ENCODE data around the gene GRHL3.

The GRHL3 gene

DNA sequence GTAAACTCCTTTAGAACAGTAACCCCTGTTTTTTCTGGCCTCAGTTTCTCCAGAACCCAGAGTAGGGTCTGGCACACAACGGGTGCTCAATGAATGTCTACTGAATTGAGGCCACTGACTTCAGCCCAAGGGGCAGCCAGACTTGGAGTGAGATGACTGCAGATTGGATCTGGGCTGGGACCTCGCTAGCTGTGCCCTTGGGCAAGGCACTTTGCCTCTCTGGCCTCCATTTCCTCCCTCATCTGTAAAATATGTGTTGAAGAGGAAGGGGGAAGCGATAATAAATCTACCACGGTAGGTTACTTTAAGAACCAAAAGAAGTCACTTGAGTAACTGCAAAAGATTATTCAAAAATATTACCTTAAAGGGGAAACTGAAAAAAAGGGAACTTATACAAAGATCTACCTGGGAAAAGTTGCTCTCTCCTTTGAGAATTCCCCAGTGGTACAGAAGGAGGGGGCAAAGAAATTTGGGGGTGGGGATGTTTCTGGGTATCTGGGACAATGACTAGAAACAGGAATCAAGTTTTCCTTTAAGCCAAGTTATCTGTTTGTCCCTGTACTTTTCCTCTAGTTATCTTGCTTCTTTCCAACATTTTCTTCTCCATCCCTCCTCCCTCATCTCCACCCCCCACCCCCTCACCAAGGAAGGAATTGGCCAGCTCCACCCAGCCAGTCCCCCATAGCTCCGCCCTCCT, 394 bp upstream of the GRHL3 start:
- no peak for DNase-seq

DNA sequence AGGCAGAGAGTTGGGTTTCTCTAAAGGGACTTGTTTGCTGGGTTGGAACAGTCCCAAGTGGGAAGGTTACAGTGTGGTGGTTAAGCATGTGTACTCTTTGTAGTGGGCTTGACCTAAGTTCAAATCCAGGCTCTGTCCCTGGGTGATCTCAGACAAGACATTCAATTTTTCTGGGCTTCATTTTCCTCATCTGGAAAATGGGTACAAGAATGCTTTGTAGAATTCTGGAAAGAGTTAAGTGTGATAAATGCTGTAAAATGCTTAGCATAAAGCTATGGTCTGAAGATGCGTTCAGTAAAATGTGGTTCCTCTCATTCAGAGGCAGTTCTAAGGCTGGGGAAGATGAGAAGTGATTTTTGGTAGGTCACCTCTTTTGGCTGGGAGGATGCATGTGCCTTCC, 805 bp downstream of the GRHL3 start:
- DNase-seq = no peak

DNA sequence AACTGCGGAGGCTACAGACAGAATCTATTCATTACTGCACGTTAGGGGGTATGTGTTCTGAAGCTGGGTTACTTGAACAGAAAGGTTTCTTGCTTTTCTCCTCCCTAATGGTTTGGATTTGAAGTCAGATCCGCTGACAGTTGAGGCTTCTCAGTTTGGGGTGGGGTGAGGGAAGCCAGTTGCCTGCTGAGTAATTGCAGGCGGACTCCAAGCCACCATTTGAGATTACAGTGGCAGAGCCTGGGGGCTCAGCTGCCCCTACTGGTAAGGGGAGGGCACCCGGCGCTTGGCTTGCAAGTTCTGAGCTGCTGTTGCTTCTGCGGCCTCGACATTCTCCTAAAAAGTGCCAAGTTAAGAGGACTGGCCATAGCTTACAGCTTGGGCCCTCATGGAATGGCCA, 2.0 kb downstream of the GRHL3 start:
- no peak for DNase-seq

DNA sequence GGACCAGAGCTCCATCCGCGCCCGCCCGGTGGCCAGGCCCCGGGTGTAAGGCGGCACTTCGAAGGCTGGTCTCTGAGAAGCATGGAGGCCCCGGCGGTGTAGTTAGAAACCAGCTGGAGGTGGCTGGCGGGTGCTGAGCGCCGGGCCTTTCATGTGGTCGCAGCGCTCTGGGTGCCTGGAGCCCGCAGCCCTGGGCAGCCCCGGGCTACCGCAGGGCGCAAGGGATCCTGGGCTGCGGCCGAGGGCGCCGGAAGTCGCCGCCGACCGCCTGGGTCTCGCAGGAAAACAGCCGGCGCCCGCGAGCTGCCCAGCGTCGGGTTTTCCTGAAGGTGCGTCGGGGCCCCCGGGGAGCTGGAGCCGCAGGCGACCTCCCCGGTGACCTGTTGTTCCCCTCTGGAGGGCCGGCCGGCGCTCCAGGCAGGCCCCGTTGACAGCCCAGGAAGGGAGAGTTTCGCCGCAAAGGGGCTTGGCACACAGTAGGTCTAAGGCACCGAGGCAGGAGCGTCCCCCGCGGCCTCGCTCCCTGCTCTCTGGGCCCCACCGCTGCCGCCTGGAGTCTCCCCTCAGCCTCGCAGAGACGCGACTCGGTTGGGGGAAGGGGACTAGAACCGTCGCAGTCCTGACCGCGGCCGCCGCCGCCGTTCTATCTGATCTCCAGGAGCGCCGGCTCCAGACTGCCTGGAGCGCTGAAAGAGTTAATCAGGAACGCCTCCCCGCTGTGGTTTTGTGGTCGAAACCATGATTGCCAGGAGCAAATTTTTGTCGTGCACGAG, 2.7 kb downstream of the GRHL3 start:
- no peak for DNase-seq

DNA sequence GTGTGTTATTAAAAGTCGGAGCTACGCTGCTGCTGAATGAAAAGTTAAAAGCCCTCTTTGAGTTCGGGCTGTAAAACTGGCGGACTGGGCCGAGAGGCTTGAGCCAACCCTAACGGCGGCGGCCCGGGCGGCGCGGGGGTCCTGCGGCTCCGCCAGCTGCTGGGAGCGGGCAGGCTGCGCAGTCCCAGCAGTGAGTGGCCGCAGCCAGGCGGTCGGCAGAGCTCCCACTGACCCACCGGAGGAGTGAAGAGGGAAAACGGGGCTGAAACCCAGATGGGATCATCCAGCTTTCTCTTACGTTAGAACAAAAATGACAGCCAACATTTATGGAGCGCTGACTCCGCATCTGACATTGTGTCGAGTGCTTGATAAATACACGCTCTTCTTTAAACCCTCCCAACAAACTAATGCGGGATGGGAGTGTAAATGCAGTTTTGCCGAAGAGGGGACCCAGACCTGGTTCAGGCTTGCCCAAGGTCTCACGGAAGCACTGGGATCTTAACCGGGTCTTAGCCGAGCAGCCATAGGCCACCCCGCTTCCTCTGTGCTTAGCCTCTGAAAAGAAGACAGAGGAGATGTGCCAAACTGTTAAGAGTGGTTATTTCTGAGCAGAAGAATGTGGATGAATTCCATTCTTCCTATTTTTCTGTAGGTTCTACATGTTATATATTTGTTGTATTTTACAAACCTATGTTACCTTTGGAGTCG, 3.5 kb downstream of the GRHL3 start:
- no peak for DNase-seq

DNA sequence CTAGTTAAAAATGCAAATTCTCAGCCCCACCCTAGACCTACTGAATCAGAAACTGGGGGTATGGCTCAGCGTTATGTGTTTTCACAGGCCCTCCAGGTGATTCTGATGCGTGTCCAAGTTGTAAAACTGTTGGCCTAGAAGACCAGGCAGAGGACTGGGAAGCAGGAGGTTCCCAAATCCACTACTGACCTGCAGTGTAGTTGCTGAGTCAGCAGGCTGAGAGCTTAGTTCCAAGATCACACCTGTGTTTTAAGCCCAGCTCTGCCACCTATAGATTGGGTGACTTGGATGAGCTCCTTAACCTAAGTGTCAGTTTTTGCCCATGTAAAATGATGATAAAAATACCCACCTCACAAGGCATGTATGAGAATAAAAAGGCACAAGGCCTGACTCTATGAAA, 4.1 kb downstream of the GRHL3 start:
- DNase-seq = no peak

DNA sequence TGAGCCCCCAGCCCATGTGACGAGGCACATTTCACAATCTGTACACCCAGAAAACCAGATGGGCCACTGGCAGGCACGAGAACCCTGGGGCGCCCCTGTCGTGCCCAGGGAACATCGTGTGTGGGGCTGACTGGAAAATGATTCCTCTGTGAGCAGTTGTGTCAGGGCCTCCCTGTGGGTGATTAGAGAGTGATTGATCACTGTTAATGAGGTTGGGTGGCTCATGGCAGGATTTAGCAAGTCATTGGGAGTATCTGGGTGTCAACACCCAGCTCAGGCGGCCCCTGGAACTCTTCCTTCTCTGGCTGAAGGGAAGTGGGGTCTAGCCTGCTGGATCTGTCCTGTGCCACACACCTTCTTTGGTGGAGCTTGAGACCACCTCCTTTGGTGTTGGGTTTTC, 5.7 kb downstream of the GRHL3 start:
- DNase-seq = no peak

DNA sequence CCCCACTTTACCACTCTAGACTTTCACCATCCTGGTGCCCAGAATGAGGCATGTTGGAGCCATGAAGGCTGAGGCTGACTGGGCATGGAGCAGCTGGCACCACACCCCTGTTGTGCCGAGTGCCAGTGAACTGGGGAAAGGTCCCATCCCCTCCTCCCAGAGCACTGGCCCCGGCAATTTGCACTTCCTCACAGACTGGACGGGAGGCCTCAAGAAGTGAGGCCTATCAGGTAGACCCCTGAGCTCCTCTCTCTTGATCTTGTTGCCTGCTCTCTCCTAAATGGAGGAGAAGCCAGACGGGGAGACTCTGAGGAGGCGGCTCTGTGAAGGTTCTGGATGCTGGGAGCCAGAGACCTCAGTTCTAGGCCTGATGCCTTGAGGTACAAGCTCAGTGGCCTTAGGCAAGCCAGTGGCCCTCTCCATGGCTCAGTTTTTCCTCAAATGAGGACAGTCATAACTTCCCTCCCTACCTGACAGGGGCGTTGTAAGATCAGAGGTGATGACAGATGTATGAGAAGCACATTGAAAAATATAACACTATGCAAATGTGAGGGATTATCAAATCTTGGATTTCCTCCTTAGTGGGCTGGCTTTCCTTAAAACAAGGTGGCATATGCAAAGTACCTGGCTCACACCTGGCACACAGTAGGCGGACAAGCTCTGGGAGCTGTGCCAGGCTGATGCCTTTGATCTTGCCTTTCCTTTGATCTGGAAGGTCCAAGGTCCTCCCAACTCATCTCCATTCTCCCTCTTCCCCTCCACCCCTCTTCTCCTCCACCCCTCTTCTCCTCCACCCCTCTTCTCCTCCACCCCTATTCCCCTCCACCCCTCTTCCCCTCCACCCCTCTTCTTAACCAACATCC, 6.7 kb downstream of the GRHL3 start:
- DNase-seq = no peak

DNA sequence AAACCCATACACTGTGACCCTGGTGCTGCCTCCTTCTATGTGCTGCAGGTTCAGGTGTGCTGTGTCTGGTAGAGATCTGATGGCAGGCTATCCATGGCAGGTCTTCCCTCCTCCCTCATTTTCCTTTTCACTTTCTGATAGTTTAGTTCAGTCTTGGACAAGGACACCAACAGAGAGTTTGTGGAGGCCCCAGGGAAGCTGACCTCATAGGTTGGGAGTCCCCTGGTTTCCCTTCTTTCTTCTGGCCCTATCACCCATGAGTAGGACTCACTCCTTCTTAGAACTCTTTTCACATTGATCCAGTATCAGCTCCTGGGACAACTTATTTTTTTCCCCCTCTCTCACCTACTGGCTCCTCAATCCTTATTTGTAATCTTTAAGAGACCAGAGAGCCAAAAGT, 8.3 kb downstream of the GRHL3 start:
- no peak for DNase-seq

DNA sequence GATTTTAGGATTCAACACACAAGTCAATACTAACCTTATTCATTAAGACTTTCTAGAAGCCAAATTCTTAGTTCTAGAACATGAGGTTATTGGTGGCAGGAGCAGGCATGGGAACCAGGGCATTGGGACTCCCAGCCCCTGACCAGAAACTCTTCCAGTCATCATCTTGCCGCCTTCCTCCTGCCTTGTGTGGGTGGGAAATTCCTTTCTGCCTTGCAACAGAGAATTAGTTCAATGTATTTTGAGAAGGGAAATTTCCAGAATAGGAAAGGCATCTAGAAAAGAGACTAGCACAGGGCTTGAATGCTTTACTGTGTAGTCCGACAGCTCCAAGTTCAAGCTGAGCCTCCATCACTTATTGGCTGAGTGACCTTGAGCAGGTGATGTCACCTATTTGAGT, 8.7 kb downstream of the GRHL3 start:
- DNase-seq = no peak

DNA sequence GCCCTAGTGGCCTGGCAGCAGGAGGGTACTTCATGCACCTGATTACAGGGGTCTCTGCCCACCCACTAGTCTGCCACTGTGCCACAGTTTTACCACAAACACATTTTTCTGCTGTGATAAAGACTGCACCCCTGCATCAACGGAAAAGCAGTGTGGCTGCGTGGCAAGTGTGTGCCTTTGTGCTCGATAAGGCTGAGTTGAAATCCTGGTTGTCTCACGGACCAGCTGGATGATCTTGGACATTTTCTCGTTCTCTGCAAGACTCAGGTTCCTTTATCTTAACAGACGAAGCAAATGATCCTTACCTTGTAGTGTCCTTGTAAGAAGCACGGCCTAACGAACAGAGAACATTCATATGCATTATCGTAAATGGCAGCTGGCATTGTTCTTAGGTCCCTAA, 10.2 kb downstream of the GRHL3 start:
- no peak for DNase-seq

DNA sequence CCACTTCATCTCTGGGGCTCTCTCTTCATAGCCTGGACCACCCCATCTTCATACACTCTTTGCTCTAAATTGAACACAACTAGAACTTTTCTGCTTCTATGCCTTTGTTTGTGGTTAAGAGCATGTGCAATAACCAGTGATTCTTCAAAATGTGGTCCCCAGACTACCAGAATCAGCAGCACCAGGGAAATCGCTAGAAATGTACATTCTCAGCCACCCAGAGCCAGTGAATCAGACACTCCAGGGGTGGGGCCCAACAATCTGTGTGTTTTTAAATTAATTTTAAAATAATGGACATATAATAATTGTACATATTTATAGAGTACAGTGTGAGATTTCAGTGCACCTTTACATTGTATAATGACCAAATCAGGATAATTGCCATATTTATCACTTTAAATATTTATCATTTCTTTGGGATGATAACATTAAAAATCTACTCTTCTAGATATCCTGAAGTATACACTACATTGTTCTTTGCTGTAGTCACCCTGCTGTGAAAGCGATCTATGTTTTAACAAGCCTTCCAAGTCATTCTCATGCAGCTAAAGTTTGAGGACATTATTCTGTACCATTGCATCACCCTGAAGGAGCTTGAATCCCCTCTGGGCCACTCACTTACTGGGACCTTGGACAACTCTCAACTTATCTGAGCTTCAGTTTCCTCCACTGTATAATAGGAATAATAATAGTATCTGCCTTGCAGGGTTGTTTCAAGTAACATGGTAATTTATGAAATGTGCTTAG, 10.8 kb downstream of the GRHL3 start:
- DNase-seq = no peak

DNA sequence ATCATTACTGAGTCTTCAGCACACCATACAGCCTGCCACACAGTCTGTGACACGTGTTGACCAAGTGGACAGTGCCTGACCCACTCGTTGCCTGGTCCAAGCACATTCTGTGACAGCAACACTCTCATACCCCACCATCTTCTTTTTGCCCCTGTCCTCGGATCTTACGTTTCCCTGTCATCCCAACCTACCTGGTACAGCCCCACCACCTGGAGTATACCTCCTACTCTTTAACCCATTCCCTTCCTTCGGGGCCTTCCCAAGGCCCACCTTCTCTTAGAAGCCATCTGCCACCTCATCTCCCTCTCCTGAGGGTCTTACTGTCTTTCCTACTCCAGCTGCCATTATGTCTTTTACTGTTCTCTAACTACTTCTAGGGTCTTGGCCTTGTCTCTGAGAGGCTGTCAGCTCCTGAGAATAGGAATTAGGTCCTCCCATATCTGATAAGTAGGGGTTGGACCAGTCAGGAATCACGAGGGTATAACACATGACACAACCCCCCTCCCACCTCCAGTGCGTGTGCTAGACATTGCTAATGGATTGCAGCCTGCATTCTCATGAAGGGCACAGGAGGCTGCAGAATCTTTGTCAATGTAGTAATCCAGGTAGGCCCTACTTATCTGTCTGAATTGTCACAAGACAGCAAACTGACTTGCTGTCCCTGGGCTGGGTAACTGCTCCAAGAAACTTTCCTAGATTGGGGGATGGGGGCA, 13.0 kb downstream of the GRHL3 start:
- no peak for DNase-seq

DNA sequence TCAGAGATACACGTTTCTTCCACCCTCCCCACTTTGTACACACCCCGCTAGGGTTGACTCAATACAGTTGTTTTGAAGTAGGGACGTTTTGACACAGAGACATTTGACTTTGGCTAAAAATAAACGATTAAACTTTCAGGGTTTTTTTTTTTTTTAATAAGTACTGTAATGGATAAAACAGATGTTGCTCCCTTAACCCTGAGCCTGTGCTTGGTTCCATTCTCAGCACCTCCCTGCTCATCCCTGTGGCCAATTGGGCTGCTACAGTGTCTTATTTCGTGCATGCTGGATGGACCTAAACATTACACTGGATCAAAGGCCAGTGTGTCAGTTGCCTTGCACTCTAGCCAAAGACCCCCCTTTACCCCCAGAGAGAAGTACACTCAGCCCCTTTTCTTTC, 16.9 kb downstream of the GRHL3 start:
- DNase-seq = no peak

DNA sequence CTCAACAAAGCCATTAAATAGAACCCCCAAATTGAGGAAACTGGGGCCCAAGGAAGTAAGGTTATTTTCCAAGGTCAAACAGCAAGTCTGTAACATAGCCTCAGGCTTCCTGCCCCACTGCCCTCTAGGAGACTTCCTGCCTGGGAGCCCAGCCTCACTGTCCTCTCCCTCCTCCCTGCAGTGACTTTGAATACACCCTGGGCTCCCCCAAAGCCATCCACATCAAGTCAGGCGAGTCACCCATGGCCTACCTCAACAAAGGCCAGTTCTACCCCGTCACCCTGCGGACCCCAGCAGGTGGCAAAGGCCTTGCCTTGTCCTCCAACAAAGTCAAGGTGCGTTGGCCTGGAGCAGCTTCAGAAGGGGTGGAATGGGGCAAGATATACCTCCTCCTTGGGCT, 18.3 kb downstream of the GRHL3 start:
- no peak for DNase-seq

DNA sequence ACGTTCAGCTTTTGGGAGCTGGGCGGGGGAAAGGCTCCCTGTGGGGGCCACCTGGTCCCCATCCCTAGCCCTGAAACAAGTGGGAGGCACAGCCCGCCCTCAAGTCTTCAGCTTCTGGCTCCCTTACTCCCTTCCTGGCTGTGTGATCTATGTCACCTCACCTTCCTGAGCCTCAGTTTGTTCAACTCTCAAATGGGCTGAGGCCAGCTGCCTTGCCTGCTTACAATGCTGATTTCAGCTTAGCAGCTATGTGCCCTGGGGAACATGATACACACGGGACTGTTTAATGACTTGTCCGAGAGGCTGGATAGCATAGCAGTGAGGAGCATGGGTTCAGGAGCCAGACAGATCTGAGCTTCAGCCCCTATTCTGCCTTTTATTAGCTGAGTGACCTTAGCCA, 19.3 kb downstream of the GRHL3 start:
- DNase-seq = no peak

DNA sequence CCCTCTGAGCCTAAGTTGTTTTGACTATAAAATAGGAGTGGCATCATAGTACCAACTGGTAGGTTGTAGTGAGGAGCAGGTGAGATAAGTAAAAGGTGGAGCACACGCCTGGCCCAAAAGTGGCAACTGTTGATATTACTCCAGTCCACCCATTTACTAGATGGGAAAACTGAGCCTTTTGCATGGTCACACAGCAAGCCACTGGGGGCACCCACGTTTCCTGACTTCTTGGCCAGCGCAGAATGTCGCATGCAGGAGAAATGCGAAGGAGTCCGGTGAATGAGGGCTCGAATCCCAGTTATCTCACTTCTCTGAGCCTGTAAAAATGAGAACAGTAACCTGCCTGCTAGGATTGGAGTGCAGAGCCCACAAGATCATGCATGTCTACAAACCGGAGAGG, 20.8 kb downstream of the GRHL3 start:
- DNase-seq = no peak

DNA sequence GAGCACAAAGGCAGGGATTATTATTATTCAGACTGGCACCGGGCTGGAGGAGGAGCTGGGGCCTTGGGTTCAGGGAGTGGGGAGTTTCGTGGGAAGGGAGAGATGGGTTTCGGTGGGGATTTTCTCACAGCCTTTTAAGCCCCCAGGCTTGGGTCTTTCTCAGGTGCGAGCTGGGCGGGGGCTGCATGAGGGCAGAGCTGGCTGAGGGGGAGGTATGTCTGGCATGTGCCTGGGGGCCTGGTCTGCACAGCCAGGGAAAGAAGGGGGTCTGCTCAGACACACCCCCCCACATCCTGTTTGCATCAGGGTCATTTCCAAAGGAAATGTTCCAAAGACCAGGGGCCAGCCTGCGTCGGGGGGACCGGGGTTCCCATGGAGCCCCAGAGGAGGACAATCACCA, 21.6 kb downstream of the GRHL3 start:
- no peak for DNase-seq

DNA sequence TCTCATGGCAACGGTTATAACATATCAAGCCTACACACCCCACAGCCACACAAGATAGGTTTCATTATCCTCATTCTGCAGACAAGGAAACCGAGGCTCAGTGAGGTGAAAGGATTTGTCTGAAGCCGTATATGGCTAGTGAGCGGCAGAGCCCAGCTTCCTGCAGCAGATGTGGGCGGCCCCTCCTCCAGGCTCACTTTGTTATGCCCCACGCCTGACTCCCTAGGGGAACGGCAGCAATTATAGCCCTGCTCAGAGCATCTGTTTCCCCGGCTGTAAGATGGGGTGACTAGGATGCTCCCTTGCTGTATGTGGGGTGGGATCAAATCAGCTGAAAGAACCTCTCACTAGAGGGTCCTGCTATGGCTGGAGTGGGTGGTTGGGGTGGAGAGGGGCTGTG, 22.1 kb downstream of the GRHL3 start:
- DNase-seq = no peak

DNA sequence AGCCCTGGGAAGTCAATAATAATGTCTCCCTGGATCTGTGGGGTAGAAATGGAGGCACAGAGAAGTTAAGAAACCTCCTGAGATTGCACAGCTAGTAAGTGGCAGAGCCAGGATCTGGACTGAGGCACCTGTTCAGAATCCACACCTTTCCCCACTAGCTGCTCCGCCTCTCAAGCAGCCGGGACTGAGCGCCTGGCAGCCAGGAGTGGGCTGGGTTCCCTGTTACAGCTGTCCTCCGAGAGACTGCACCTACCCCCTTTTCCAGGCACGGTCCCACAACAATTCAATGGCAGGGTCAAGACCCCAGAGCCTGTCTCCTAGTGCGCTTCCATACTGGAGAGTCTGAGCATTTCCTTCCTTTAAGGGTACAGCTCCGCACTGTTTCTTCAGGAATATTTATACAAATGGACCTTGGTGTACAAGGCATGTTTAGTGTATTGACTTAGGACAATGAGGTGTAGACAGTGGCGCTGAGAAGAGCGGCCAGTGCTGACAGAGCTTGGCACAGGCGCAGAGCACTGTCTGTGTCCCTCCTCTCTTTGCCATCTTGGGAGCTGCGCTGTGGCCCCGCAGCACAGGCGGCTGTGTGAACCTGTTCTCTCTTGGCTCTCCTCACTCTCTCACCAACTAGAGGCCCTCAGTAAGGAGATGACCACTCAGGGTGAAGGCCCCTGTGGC, 24.4 kb downstream of the GRHL3 start:
- DNase-seq = no peak

DNA sequence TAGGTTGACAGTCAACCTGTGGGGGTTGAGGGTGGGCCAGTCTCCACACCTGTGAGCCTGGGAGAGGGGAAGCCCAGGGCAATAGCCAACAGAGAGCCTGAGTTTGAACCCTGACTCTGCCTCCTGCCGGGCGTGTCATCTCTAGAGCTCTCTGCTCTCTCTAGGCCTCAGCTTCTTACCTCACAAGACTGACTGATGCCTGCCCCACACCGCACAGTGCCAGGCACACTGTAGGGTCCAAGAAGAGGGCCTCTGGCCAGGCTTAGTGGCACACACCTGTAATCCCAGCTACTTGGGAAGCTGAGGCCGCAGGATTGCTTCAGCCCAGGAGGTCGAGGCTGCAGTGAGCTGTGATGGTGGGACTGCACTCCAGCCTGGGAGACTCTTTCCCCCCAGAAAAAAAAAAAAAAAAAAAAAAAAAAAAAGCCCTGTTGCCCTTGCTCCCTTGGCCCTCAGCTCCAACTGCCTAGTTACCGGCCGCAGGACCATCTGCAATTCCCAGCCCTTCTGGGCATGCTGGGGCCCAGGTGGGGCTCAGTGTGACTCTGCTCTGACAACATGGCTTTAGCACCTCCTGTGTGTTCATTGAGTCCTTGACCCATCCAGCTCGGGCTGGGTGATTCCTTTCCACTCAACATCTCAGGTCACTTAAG, 25.1 kb downstream of the GRHL3 start:
- DNase-seq = no peak
